Measurements from ENCODE around the gene PMEPA1.

The PMEPA1 gene

DNA sequence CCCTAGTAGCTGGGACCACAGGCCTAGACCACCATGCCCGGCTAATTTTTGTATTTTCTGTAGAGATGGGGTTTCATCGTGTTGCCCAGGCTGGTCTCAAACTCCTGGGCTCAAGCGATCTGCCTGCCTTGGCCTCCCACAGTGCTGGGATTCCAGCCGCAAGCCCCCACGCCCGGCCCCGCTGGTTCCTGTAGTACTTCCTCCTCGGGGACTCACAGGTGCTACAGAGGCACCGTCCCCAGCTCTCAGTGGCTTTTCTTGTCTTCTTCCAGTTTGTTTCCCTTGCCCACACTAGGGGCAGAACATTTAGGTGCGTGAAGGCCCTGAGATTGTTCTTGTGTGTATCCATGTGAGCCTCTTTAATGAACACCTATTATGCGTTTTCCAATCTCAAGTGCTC is 88.8 kb downstream of the PMEPA1 start:
- in situ Hi-C loops (cut with MboI; ENCODE audit: low pct_unique_long_range_greater_than_20kb, low sequenced_read_pairs, unreplicated experiment) = loop anchor here (25.0 kb wide), 1 partner anchor 591 kb away; no protein-coding TSS in a partner anchor
- DNase-seq (ENCODE audit: low spot score) = no peak
- TF ChIP-seq, protein P1, sequence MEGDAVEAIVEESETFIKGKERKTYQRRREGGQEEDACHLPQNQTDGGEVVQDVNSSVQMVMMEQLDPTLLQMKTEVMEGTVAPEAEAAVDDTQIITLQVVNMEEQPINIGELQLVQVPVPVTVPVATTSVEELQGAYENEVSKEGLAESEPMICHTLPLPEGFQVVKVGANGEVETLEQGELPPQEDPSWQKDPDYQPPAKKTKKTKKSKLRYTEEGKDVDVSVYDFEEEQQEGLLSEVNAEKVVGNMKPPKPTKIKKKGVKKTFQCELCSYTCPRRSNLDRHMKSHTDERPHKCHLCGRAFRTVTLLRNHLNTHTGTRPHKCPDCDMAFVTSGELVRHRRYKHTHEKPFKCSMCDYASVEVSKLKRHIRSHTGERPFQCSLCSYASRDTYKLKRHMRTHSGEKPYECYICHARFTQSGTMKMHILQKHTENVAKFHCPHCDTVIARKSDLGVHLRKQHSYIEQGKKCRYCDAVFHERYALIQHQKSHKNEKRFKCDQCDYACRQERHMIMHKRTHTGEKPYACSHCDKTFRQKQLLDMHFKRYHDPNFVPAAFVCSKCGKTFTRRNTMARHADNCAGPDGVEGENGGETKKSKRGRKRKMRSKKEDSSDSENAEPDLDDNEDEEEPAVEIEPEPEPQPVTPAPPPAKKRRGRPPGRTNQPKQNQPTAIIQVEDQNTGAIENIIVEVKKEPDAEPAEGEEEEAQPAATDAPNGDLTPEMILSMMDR (IDR thresholded peaks at IDR 0.05; ENCODE audit: extremely low read depth, insufficient read depth, missing control alignments) = no peak

DNA sequence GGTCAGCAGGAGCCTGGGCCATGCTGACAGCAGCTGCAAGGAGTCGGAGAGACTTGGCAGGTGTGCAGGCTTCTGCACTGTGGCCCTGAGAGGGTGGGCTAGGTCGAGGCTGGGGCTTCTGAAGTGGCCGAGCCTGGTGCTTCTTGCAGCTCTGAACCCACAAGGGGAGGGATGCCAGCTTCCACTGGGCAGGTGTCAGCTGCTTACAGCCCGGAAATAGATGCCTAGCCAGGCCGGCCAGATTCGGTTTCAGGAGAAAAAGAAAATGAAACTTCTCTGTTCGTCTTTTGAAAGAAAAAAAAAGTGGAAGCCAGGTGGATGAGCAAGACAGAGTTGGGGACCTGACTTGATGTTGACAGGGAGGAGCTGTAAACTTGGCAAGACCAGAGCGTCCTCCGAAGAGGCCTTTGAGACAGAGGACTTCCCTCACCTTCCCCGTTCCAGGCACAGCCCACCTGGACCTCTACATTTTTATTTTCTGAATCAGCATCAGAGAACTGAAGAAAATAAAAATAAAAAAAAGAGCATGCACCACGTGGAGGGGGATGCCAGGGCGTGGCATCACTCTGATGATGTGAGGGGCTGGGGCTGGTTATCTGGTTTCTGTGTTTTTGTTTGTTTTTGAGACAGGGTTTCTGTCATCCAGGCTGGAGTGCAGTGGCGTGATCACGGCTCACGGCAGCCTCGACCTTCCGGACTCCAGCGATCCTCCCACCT is 89.4 kb downstream of the PMEPA1 start, which contains the start of gene ZBP1:
TSS of gene ZBP1 (minus strand) at position 153 of the 717 bp plus-strand sequence. CDS start at position 22, 131 bp downstream.
- peak; percentile 86 for DNase-seq (ENCODE audit: low spot score)
- TF ChIP-seq, protein P1 (IDR thresholded peaks at IDR 0.05; ENCODE audit: extremely low read depth, insufficient read depth, missing control alignments) = no peak
- in situ Hi-C loops (cut with MboI; ENCODE audit: low pct_unique_long_range_greater_than_20kb, low sequenced_read_pairs, unreplicated experiment) = loop anchor here (25.0 kb wide), 1 partner anchor 592 kb away; no protein-coding TSS in a partner anchor

DNA sequence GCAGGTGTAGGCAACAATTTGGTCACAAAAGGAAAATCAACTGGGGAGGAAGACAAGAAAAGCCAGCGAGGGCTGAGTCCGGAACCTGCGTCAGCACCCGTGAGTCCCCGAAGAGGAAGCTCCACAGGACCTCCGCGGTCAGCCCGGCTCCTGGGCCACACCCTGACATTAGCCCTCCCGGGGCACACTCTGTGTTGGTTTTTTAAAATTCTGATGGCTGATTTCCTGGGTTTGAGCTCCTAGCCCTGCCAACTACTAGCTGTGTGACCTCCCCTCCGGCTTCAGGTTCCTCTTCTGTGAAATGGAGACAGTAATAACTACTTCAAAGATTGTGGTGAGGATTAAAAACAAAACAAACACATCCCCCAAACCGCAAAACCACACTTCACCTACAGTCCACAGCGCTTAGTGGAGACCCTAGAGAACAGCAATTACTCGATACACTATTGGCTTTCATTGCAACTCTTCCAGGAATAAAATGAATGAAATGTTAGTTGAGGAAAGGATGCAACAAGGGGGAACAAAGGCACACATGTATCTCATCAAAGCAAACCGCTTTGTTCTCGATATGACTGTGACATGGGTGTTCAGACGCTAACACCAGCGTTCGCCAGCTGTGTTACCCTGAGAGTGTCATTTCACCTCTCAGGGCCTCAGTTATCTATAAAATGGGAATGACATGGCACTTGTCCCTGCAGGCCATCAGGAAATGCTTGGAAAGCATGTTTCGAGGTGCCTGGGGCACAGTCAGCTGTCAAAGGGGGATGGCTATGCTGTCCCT is 90.6 kb downstream of the PMEPA1 start:
- in situ Hi-C loops (cut with MboI; ENCODE audit: low pct_unique_long_range_greater_than_20kb, low sequenced_read_pairs, unreplicated experiment) = loop anchor here (25.0 kb wide), 1 partner anchor 593 kb away; no protein-coding TSS in a partner anchor
- TF ChIP-seq, protein P1 (IDR thresholded peaks at IDR 0.05; ENCODE audit: extremely low read depth, insufficient read depth, missing control alignments) = no peak
- peak; percentile 81 for DNase-seq (ENCODE audit: low spot score)

DNA sequence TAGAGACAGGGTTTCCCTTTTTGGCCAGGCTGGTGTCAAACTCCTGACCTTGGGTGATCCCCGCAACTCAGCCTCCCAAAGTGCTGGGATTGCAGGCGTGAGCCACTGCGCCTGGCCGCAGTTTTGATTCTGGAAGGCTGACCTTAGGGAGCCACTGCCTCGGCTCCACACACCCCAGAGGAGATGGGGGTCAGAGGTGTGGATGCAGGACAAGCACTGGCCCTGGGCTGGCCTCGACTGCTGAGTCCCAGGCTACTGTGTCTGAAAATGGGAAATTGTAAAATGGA is 91.1 kb downstream of the PMEPA1 start:
- in situ Hi-C loops (cut with MboI; ENCODE audit: low pct_unique_long_range_greater_than_20kb, low sequenced_read_pairs, unreplicated experiment) = loop anchor here (25.0 kb wide), 1 partner anchor 594 kb away; no protein-coding TSS in a partner anchor

DNA sequence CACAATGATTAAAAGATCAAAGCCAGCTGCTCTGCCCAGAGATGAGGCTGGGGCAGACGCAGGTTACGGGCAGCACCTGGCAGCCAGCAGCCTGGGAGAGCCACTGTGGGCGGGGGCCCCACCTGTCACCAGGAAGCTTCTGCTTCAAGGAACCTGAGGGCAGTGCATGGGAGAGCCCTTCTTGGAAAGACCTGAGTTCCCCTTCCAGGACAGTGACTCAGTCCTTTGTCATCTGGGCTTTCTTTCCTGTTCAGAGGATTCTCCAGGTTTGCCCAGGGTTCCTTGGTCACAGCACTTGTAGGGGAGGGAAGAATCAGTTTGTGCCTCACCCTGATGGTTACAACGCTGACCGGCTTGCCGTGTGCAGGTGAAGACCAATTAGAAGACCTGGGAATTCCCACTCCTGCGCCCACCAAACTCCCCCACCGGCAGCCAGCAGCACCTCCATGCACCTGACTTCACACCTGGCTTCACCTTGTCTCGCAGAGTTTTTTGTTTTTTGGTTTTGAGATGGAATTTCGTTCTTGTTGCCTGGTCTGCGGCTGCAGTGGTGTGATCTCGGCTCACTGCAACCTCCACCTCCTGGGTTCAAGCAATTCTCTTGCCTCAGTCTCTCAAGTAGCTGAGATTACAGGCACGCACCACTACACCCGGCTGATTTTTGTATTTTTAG is 91.6 kb downstream of the PMEPA1 start:
- TF ChIP-seq, protein P1 (IDR thresholded peaks at IDR 0.05; ENCODE audit: extremely low read depth, insufficient read depth, missing control alignments) = no peak
- DNase-seq (ENCODE audit: low spot score) = no peak

More for the DNA sequence above, 91.1 kb downstream of the PMEPA1 start:
- no peak for DNase-seq (ENCODE audit: low spot score)
- TF ChIP-seq, protein P1 (IDR thresholded peaks at IDR 0.05; ENCODE audit: extremely low read depth, insufficient read depth, missing control alignments) = no peak

More for the DNA sequence above, 91.6 kb downstream of the PMEPA1 start:
- in situ Hi-C loops (cut with MboI; ENCODE audit: low pct_unique_long_range_greater_than_20kb, low sequenced_read_pairs, unreplicated experiment) = loop anchor here (25.0 kb wide), 1 partner anchor 594 kb away; no protein-coding TSS in a partner anchor

Measured in GM13977 (cell line).